Breast epithelium (tissue), 3 donors: Measurements from ENCODE around the gene CNTNAP2.

Experiments
- POLR2A ChIP-seq: fragments of 450-650 bp; IDR thresholded peaks from one replicate; pipeline ENCODE4 v1.6.1; 2016; ENCODE audit warnings: antibody characterized with exemption, mild to moderate bottlenecking, moderate library complexity
- TF ChIP-seq, protein P1 (sequence below), 3 donors: fragments of 450-650 bp; IDR thresholded peaks; one replicate each; pipeline ENCODE4 v1.5.1; 2016 to 2017; ENCODE audit warnings: antibody characterized with exemption in 3 of 3, mild to moderate bottlenecking in 3 of 3, moderate library complexity in 3 of 3

DNA sequence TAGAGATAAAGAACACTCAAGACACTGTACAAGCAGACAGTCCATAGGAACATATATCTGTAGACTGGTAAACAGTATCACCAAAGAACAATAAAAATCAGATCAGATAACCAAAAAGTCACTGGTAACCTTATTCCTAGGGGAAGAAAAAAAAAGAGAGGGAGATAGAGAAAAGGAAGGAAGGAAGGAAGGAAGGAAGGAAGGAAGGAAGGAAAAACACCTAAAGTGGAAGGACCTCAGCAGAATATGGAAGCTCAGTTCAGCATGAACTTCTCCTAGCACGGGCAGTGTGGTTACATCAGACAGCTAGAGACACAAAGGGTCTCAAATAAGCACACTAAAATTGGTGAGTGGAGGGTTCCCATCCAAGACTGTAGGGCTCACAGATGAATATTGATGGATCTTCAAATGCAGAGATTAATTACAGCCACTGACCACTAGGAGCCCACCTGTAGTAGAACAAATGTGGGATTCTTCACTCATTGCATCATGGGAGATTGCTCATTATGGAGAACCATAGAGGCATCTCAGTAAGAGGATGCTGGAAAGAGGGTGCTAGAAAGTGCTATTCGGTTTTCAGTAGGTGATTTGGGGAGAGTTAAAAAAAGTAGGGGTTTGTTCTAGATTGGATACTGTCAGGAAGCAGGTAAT lies 2180.5 kb downstream of the CNTNAP2 start:
- TF ChIP-seq, protein P1, sequence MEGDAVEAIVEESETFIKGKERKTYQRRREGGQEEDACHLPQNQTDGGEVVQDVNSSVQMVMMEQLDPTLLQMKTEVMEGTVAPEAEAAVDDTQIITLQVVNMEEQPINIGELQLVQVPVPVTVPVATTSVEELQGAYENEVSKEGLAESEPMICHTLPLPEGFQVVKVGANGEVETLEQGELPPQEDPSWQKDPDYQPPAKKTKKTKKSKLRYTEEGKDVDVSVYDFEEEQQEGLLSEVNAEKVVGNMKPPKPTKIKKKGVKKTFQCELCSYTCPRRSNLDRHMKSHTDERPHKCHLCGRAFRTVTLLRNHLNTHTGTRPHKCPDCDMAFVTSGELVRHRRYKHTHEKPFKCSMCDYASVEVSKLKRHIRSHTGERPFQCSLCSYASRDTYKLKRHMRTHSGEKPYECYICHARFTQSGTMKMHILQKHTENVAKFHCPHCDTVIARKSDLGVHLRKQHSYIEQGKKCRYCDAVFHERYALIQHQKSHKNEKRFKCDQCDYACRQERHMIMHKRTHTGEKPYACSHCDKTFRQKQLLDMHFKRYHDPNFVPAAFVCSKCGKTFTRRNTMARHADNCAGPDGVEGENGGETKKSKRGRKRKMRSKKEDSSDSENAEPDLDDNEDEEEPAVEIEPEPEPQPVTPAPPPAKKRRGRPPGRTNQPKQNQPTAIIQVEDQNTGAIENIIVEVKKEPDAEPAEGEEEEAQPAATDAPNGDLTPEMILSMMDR (IDR thresholded peaks at IDR 0.05) = no peak
- no peak for TF ChIP-seq POLR2A
